ENCODE results near the gene TLX2. TPM values are rescaled to one million over a fixed set of nuclear protein-coding genes. Genes with fewer than 3 reads are reported as not detected.

Gene TLX2
- polyA plus RNA-seq, 3 donors, result 0.03 TPM; not detected in 2

GRCh38 chr2:74493546-74493945 lies 20.7 kb upstream of the TLX2 start:
- WGBS, 3 donors, result 86 to 100% (median 96%) methylated on average over 3 of the region's 3 CpGs
- H3K27ac ChIP-seq (ENCODE audit: low read depth, low read length), result no peak overlapping the region

- H3K27ac ChIP-seq (ENCODE audit: low read depth, low read length), result no peak overlapping the region
- WGBS, 3 donors, result 79 to 93% (median 83%) methylated on average over 1 of the region's 1 CpG
These were observed 18.8 kb upstream of the TLX2 start for GRCh38 chr2:74495440-74495839.

- 54 to 58% (median 56%) methylated on average over 19 of the region's 19 CpGs for WGBS, 3 donors
- H3K27ac ChIP-seq (ENCODE audit: low read depth, low read length), result no peak overlapping the region
These were observed 17.1 kb upstream of the TLX2 start for GRCh38 chr2:74496997-74497776.

- 4 to 5% (median 4%) methylated on average over 61 of the region's 61 CpGs for WGBS, 3 donors
- H3K27ac ChIP-seq (ENCODE audit: low read depth, low read length), result no peak overlapping the region
These were observed 16.3 kb upstream of the TLX2 start for GRCh38 chr2:74497777-74498499.

- 1 to 3% (median 3%) methylated on average over 40 to 41 of the region's 41 CpGs for WGBS, 3 donors
- no peak overlapping the region for H3K27ac ChIP-seq (ENCODE audit: low read depth, low read length)
These were observed 15.6 kb upstream of the TLX2 start for GRCh38 chr2:74498500-74499266.

GRCh38 chr2:74499267-74499939 lies 14.8 kb upstream of the TLX2 start, which contains the start of gene LBX2:
Gene LBX2 (minus strand): TSS chr2:74499603. CDS start chr2:74499537, 66 bp downstream.
- 3 to 6% (median 5%) methylated on average over 63 to 65 of the region's 65 CpGs for WGBS, 3 donors
- H3K27ac ChIP-seq (ENCODE audit: low read depth, low read length), result no peak within 1 kb of the TSS

GRCh38 chr2:74499940-74500577 lies 14.2 kb upstream of the TLX2 start:
- WGBS, 3 donors, result 57 to 70% (median 60%) methylated on average over 15 of the region's 15 CpGs
- H3K27ac ChIP-seq (ENCODE audit: low read depth, low read length), result no peak overlapping the region

GRCh38 chr2:74500578-74500946 lies 13.7 kb upstream of the TLX2 start:
- no peak overlapping the region for H3K27ac ChIP-seq (ENCODE audit: low read depth, low read length)

- WGBS, 3 donors, result 80 to 84% (median 82%) methylated on average over 18 of the region's 18 CpGs
- H3K27ac ChIP-seq (ENCODE audit: low read depth, low read length), result no peak overlapping the region
These were observed 12.7 kb upstream of the TLX2 start for GRCh38 chr2:74501335-74502071.

GRCh38 chr2:74502147-74502719 lies 12.0 kb upstream of the TLX2 start:
- WGBS, 3 donors, result 10 to 12% (median 12%) methylated on average over 32 of the region's 32 CpGs
- H3K27ac ChIP-seq (ENCODE audit: low read depth, low read length), result no peak overlapping the region

- no peak overlapping the region for H3K27ac ChIP-seq (ENCODE audit: low read depth, low read length)
- 1% methylated on average over 51 to 67 of the region's 67 CpGs for WGBS, 3 donors
These were observed 11.3 kb upstream of the TLX2 start for GRCh38 chr2:74502720-74503505.

GRCh38 chr2:74503506-74504475 lies 10.5 kb upstream of the TLX2 start:
- H3K27ac ChIP-seq (ENCODE audit: low read depth, low read length), result no peak overlapping the region
- WGBS, 3 donors, result 44 to 55% (median 49%) methylated on average over 43 to 45 of the region's 45 CpGs

GRCh38 chr2:74504591-74504990 lies 9.7 kb upstream of the TLX2 start:
- 90 to 96% (median 95%) methylated on average over 3 of the region's 3 CpGs for WGBS, 3 donors
- no peak overlapping the region for H3K27ac ChIP-seq (ENCODE audit: low read depth, low read length)

GRCh38 chr2:74505448-74506246 lies 8.6 kb upstream of the TLX2 start:
- no peak overlapping the region for H3K27ac ChIP-seq (ENCODE audit: low read depth, low read length)
- 94 to 98% (median 96%) methylated on average over 14 of the region's 14 CpGs for WGBS, 3 donors

All from adipose tissue (tissue), 3 donors.